GM18519 (cell line): ENCODE results near the gene NDUFB2.
"Not testable (repeated sequence)": the region's sequence is repeated elsewhere in the genome, so short reads cannot be mapped to it uniquely, and the experiment has no call there.

Experiments
- ATAC-seq: cut with Tn5 transposase; IDR thresholded peaks from one replicate; pipeline ENCODE4 v1.9.1; 2021; ENCODE audit warnings: mild to moderate bottlenecking, moderate library complexity; ENCODE audit not compliant: unreplicated experiment, low FRiP score

The NDUFB2 gene

DNA sequence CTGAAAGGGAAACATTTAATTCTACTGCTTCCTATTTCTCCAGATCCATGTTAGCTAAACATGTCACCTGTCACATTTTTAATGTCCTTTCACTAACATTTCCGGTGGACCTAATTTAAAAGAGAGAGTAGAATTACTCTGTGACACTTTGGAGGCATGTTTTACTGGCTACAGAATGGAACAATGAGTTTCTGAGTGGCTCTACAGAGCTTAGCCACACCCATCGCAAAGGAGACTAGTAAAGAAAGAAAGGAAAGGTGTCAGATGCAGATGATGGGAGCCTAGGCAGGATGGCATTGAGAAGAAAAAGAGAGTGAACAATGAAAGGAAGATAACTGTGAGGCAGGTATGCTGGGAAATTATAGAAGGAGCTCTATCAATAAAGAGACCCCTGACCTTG, 35.9 kb downstream of the NDUFB2 start:
- ATAC-seq, result no peak

- no peak for ATAC-seq
Measured at GRCh38 chr7:140734096-140734495, 37.6 kb downstream of the NDUFB2 start.

GRCh38 chr7:140734729-140735128, 38.2 kb downstream of the NDUFB2 start:
- ATAC-seq, result no peak

GRCh38 chr7:140738280-140738679, 41.8 kb downstream of the NDUFB2 start:
- no peak for ATAC-seq

DNA sequence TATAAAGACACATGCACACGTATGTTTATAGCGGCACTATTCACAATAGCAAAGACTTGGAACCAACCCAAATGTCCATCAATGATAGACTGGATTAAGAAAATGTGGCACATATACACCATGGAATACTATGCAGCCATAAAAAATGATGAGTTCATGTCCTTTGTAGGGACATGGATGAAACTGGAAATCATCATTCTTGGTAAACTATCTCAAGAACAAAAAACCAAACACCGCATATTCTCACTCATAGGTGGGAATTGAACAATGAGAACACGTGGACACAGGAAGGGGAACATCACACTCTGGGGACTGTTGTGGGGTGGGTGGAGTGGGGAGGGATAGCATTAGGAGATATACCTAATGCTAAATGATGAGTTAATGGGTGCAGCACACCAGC, 46.7 kb downstream of the NDUFB2 start:
- ATAC-seq, result not testable (repeated sequence)

DNA sequence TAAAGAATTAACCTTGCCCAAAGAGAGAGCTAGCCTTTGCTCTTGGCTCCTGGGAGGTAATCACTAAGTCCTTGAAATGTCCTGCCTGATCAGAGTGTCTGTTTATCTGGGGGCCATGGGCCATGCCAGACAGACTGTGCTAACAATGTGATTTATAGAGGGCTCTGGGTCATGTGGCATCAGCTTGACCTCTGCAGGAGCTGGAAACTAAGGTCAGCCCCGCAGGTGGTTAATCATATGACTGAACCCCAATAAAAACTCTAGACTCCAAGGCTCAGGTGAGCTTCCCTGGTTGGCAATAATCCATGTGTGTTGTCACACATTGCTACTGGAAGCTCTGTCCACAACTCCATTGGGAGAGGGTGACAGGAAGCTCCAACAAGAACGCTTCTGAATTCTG, 47.5 kb downstream of the NDUFB2 start:
- no peak for ATAC-seq

DNA sequence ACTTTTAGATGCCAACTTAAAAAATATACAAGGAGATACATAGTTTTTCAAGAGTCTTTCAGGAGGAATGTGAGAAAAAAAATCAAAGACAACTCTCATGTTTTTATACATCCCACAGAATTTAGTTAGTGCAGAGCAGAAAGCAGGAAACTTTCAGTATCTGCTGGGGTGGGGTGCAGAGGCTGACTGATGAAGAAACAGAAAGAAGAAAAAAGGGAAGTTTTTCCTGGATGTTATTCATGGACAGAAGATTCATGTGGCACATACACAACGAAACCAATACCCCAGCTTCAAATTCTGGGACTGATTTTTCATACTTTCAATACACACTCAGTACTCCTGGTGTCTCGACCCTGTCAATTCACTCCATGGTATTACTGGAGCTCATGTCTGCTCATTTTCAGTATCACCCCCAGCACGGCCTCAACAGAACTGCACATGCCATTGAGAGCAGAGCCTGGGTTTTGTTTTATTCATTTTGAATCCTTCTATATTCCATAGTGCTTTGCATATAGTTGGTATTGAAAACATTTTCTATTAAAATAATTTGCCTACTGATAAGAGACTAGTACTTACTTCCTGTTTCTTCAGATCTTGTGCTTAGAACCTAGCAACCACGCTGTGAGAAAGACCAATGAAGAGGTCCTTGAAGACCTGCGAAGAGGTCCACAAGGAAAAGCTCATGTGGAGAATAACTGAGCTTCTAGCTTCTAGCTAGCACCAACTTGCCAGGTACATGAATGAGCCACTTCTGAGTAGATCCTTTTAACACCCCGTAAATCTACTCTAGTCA, 49.0 kb downstream of the NDUFB2 start:
- no peak for ATAC-seq

- no peak for ATAC-seq
Measured at GRCh38 chr7:140746751-140747150, 50.2 kb downstream of the NDUFB2 start.

DNA sequence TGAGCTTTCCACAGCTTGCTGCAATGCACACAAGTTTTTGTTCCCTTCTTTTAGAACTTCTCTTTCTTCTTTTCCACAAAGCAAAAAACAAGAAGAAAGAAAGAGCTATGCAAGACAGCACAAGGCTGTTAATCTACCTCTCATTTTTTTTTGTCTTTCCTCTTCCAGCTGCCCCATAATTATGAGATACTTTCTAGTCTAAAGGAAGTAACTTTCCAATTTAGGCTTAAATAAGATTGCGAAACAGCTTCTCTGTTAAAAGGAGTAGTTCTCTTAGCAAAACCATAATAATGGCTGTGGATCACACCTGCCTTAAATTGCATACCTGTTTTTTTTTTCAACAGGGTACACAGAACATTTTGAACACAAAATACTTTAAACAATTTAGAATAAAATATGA, 56.0 kb downstream of the NDUFB2 start:
- no peak for ATAC-seq

DNA sequence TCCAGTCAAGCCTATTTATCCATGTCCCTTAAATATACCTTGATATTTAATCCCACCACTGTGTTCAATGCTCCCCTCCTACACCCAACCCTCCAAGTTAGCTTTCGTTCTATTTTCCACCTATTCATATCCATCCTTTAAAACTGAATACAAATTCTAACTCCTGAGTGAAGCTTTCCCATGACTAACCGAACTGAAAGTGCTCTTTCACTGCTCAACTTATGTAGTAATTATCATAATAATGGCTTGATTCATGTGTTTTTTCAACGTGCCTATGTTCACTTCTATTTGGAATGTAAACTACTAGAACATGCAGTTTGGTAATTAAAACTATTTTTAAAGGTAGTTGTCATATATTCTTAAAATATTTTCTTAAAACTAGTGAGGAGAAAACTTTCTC, 58.0 kb downstream of the NDUFB2 start:
- ATAC-seq, result no peak
